ENCODE measurements around the gene MICAL3. TPM values are rescaled to one million over a fixed set of nuclear protein-coding genes. Genes with fewer than 3 reads are reported as not detected.

MICAL3 gene
- total and polyA plus RNA-seq, 4 donors: 4.4 to 30.7 (median 15.4) TPM

GRCh38 chr22:17888855-17889254 is 135.5 kb downstream of the MICAL3 start:
- H3K4me3 ChIP-seq: no peak overlapping the region
- H3K9ac ChIP-seq (ENCODE audit: insufficient read depth in 1 of 2, low read length in 2 of 2): no peak overlapping the region
- DNase-seq (peak in 2 of 3 donors; percentile 29 to 35), ATAC-seq (ENCODE audit: insufficient read depth, low FRiP score) (no peak)
- TF ChIP-seq CTCF (IDR thresholded peaks at IDR 0.05; ENCODE audit: control extremely low read depth, extremely low read depth): no peak
- peaks cover 15 to 24% (median 22%) of the 10 kb centered on the region in 4 donors for H3K36me3 ChIP-seq (ENCODE audit: control insufficient read depth in 4 of 4, insufficient read depth in 4 of 4, low read length in 4 of 4)
- 69 to 70% methylated on average over 7 of the region's 7 CpGs for WGBS, 2 donors
- peaks cover 0 to 6% (median 0%) of the 10 kb centered on the region in 5 donors for H3K4me1 ChIP-seq (ENCODE audit: control insufficient read depth in 5 of 5, insufficient read depth in 5 of 5, low read length in 5 of 5)
- no peaks in the 10 kb centered on the region for H3K9me3 ChIP-seq (ENCODE audit: control insufficient read depth in 4 of 4, insufficient read depth in 3 of 4, low read length in 3 of 4)
- peaks cover 0 to 2% (median 0%) of the 10 kb centered on the region in 3 donors for H3K27me3 ChIP-seq (ENCODE audit: control insufficient read depth in 3 of 3, insufficient read depth in 3 of 3, low read length in 2 of 3)
- H3K27ac ChIP-seq (ENCODE audit: low read depth in 1 of 2, low read length in 1 of 2): peak overlapping the region in 1 of 2 donors; percentile 71

GRCh38 chr22:17888439-17888838 is 135.9 kb downstream of the MICAL3 start:
- Histone ChIP-seq H3K27me3 (ENCODE audit: control insufficient read depth in 3 of 3, insufficient read depth in 3 of 3, low read length in 2 of 3) (peaks cover 0 to 2% (median 0%) of the 10 kb centered on the region in 3 donors), H3K4me3 (no peak overlapping the region), H3K4me1 (ENCODE audit: control insufficient read depth in 5 of 5, insufficient read depth in 5 of 5, low read length in 5 of 5) (peaks cover 0 to 6% (median 0%) of the 10 kb centered on the region in 5 donors), H3K36me3 (ENCODE audit: control insufficient read depth in 4 of 4, insufficient read depth in 4 of 4, low read length in 4 of 4) (peaks cover 15 to 23% (median 22%) of the 10 kb centered on the region in 4 donors), H3K9ac (ENCODE audit: insufficient read depth in 1 of 2, low read length in 2 of 2) (no peak overlapping the region), H3K27ac (ENCODE audit: low read depth in 1 of 2, low read length in 1 of 2) (peak overlapping the region in 1 of 2 donors; percentile 36), H3K9me3 (ENCODE audit: control insufficient read depth in 4 of 4, insufficient read depth in 3 of 4, low read length in 3 of 4) (no peaks in the 10 kb centered on the region)
- TF ChIP-seq CTCF (IDR thresholded peaks at IDR 0.05; ENCODE audit: control extremely low read depth, extremely low read depth): no peak
- DNase-seq (no peak), ATAC-seq (ENCODE audit: insufficient read depth, low FRiP score) (no peak)
- WGBS, 2 donors: 86 to 94% methylated on average over 12 of the region's 12 CpGs

- H3K27ac ChIP-seq (ENCODE audit: low read depth in 1 of 2, low read length in 1 of 2): no peak overlapping the region
- TF ChIP-seq CTCF (IDR thresholded peaks at IDR 0.05; ENCODE audit: control extremely low read depth, extremely low read depth): no peak
- peaks cover 14 to 25% (median 24%) of the 10 kb centered on the region in 4 donors for H3K36me3 ChIP-seq (ENCODE audit: control insufficient read depth in 4 of 4, insufficient read depth in 4 of 4, low read length in 4 of 4)
- H3K4me1 ChIP-seq (ENCODE audit: control insufficient read depth in 5 of 5, insufficient read depth in 5 of 5, low read length in 5 of 5): no peaks in the 10 kb centered on the region
- DNase-seq (no peak), ATAC-seq (ENCODE audit: insufficient read depth, low FRiP score) (no peak)
- 93 to 95% methylated on average over 8 of the region's 8 CpGs for WGBS, 2 donors
- H3K4me3 ChIP-seq: no peak overlapping the region
- no peaks in the 10 kb centered on the region for H3K9me3 ChIP-seq (ENCODE audit: control insufficient read depth in 4 of 4, insufficient read depth in 3 of 4, low read length in 3 of 4)
- H3K27me3 ChIP-seq (ENCODE audit: control insufficient read depth in 3 of 3, insufficient read depth in 3 of 3, low read length in 2 of 3): peaks cover 0 to 2% (median 0%) of the 10 kb centered on the region in 3 donors
- H3K9ac ChIP-seq (ENCODE audit: insufficient read depth in 1 of 2, low read length in 2 of 2): no peak overlapping the region
Observed at GRCh38 chr22:17884893-17885292, 139.5 kb downstream of the MICAL3 start.

- Histone ChIP-seq H3K9me3 (ENCODE audit: control insufficient read depth in 4 of 4, insufficient read depth in 3 of 4, low read length in 3 of 4) (no peaks in the 10 kb centered on the region), H3K4me3 (no peak overlapping the region), H3K27me3 (ENCODE audit: control insufficient read depth in 3 of 3, insufficient read depth in 3 of 3, low read length in 2 of 3) (peaks cover 0 to 2% (median 0%) of the 10 kb centered on the region in 3 donors), H3K36me3 (ENCODE audit: control insufficient read depth in 4 of 4, insufficient read depth in 4 of 4, low read length in 4 of 4) (peaks cover 15 to 26% (median 24%) of the 10 kb centered on the region in 4 donors), H3K27ac (ENCODE audit: low read depth in 1 of 2, low read length in 1 of 2) (peak overlapping the region in 1 of 2 donors; percentile 37), H3K4me1 (ENCODE audit: control insufficient read depth in 5 of 5, insufficient read depth in 5 of 5, low read length in 5 of 5) (no peaks in the 10 kb centered on the region), H3K9ac (ENCODE audit: insufficient read depth in 1 of 2, low read length in 2 of 2) (no peak overlapping the region)
- ATAC-seq (ENCODE audit: insufficient read depth, low FRiP score) (no peak), DNase-seq (no peak)
- no peak for TF ChIP-seq CTCF (IDR thresholded peaks at IDR 0.05; ENCODE audit: control extremely low read depth, extremely low read depth)
- 72 to 79% methylated on average over 6 of the region's 6 CpGs for WGBS, 2 donors
Observed at GRCh38 chr22:17884084-17884483, 140.3 kb downstream of the MICAL3 start.
